ENCODE data around the gene ANXA2. TPM values are rescaled to one million over a fixed set of nuclear protein-coding genes. Genes with fewer than 3 reads are reported as not detected.
A peak's percentile ranks its signal among the peaks of the same experiment; 100 is the strongest.

The ANXA2 gene
- polyA plus RNA-seq, 1 donor, result 650 TPM

DNA sequence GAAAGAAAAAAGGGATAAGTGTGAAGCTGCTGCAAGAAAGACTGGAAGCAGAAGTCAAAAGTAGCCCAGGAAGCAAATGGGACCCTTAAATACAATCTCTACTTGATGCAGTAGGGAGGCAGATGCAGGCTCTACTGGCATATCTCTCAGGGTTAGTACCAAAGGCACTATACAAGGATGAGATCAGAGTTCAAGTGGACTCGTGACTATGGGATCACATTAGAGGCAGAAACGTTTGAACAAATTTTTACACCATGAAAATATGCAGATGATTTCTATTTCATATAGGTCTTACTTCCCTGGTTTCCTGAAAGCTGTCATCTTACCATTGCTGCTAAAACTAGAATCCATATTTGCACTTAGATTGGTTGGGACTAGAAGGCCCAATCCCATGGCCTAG is 27.7 kb upstream of the ANXA2 start:
- Histone ChIP-seq H3K4me1 (ENCODE audit: control insufficient read depth, insufficient read depth, low read length) (peaks cover 6% of the 10 kb centered on the region), H3K4me3 (ENCODE audit: low read length) (no peak overlapping the region), H3K36me3 (ENCODE audit: control insufficient read depth, insufficient read depth, low read length) (peaks cover 17% of the 10 kb centered on the region), H3K27ac (ENCODE audit: low read length) (peak overlapping the region; percentile 19), H3K9me3 (ENCODE audit: control insufficient read depth, low read depth, low read length) (no peaks in the 10 kb centered on the region), H3K27me3 (ENCODE audit: control insufficient read depth, insufficient read depth, low read length) (no peaks in the 10 kb centered on the region)
- WGBS (ENCODE audit: insufficient coverage, low lambda C conversion rate), result no CpG with 5 or more reads among the region's 2 CpGs
- peak in 1 of 2 donors; percentile 71 for DNase-seq

DNA sequence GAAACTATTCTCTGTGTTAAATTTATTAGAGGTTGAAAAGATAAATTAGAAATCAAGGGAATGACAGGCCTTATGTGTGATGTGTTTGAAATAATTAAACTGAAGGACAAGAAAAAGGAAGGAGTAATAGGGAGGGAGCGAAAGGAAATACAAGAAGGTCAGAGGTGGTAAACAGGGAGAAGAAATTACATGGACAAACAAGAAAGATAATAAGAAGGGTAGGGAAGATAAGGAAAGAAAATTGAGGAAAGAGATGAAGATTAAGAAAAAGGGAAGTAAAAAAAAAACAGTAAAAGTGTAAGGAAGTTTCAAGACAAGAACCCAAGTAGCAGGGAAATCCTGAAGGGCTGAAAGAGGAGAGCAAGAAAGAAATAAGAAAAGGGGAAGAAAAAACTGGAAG is 26.2 kb upstream of the ANXA2 start:
- no peaks in the 10 kb centered on the region for H3K27me3 ChIP-seq (ENCODE audit: control insufficient read depth, insufficient read depth, low read length)
- no peak overlapping the region for H3K4me3 ChIP-seq (ENCODE audit: low read length)
- no peak for DNase-seq
- peak overlapping the region; percentile 25 for H3K27ac ChIP-seq (ENCODE audit: low read length)
- no peaks in the 10 kb centered on the region for H3K9me3 ChIP-seq (ENCODE audit: control insufficient read depth, low read depth, low read length)
- peaks cover 10% of the 10 kb centered on the region for H3K4me1 ChIP-seq (ENCODE audit: control insufficient read depth, insufficient read depth, low read length)
- WGBS (ENCODE audit: insufficient coverage, low lambda C conversion rate), result 93% methylated on average over 1 of the region's 1 CpG
- peaks cover 17% of the 10 kb centered on the region for H3K36me3 ChIP-seq (ENCODE audit: control insufficient read depth, insufficient read depth, low read length)

DNA sequence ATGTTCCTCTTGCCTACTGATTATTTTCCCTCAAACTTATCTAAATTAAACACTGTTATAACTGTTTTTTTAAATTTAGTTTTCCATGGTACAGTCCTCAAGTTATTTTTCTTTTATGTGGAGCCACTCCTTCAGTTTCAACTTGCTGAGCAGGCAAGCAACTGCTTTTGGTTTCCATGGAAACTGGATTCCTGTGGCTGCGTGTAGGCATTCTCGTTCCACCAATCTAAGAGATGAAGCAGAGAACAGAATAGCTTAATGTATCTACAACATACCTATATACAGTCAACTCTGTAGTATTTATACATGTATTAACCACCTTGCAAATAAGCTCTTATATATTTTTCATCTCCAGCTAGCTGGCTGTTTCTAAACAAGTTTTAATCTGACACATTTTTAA is 25.8 kb upstream of the ANXA2 start:
- Histone ChIP-seq H3K27ac (ENCODE audit: low read length) (peak overlapping the region; percentile 25), H3K27me3 (ENCODE audit: control insufficient read depth, insufficient read depth, low read length) (no peaks in the 10 kb centered on the region), H3K4me1 (ENCODE audit: control insufficient read depth, insufficient read depth, low read length) (peaks cover 10% of the 10 kb centered on the region), H3K4me3 (ENCODE audit: low read length) (no peak overlapping the region), H3K36me3 (ENCODE audit: control insufficient read depth, insufficient read depth, low read length) (peaks cover 17% of the 10 kb centered on the region), H3K9me3 (ENCODE audit: control insufficient read depth, low read depth, low read length) (no peaks in the 10 kb centered on the region)
- DNase-seq, result peak; percentile 39 to 72
- WGBS (ENCODE audit: insufficient coverage, low lambda C conversion rate), result no CpG with 5 or more reads among the region's 2 CpGs

DNA sequence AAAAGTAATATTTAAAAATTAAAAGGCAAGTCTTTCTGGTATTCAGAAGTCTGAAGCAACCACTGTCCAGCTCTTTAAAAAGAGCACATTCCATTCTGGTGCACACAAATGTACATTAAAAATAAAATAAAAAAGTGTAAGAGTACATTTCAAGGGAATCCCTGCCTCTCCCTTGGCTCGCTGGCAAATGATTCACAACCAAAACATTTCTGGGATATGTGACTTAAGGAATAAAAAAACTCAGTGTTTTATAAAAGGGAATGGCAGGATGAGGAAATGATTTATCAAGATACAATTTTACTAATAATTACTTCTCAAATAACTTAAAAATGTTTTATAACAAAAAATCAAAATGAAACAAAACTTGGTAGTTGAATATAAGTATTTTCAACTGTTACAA is 23.8 kb upstream of the ANXA2 start:
- 78% methylated on average over 1 of the region's 1 CpG for WGBS (ENCODE audit: insufficient coverage, low lambda C conversion rate)
- H3K4me3 ChIP-seq (ENCODE audit: low read length), result no peak overlapping the region
- H3K27me3 ChIP-seq (ENCODE audit: control insufficient read depth, insufficient read depth, low read length), result no peaks in the 10 kb centered on the region
- H3K36me3 ChIP-seq (ENCODE audit: control insufficient read depth, insufficient read depth, low read length), result peaks cover 10% of the 10 kb centered on the region
- no peak for DNase-seq
- H3K4me1 ChIP-seq (ENCODE audit: control insufficient read depth, insufficient read depth, low read length), result peaks cover 10% of the 10 kb centered on the region
- no peak overlapping the region for H3K27ac ChIP-seq (ENCODE audit: low read length)
- H3K9me3 ChIP-seq (ENCODE audit: control insufficient read depth, low read depth, low read length), result no peaks in the 10 kb centered on the region

DNA sequence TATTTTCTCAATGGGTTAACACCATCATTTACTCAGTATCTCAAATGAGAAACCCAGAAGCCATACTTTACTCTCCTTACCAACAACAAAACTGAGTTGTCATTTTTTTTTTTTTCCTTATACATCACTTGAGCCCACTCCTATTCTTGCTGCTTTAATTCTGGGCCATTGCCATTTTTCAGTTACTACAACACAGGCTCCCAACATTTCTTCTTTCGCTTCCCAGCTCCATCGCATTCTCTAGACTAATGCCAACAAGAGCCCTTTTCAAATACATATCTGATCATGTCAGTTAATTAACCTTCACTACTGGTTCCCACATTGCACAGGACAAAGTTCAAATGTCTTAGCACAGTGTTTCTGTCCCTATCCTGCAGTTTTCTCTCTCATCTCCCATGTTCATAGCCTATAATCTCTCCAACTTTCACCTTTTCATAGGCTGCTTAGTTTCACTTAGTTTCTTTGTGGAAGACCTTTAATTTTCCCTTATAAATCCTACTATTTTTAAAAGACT is 22.5 kb upstream of the ANXA2 start:
- Histone ChIP-seq H3K27ac (ENCODE audit: low read length) (peak overlapping the region; percentile 13), H3K36me3 (ENCODE audit: control insufficient read depth, insufficient read depth, low read length) (peaks cover 8% of the 10 kb centered on the region), H3K4me3 (ENCODE audit: low read length) (no peak overlapping the region), H3K27me3 (ENCODE audit: control insufficient read depth, insufficient read depth, low read length) (no peaks in the 10 kb centered on the region), H3K4me1 (ENCODE audit: control insufficient read depth, insufficient read depth, low read length) (peaks cover 10% of the 10 kb centered on the region), H3K9me3 (ENCODE audit: control insufficient read depth, low read depth, low read length) (no peaks in the 10 kb centered on the region)
- 17% methylated on average over 2 of the region's 2 CpGs for WGBS (ENCODE audit: insufficient coverage, low lambda C conversion rate)
- peak; percentile 59 to 77 for DNase-seq

DNA sequence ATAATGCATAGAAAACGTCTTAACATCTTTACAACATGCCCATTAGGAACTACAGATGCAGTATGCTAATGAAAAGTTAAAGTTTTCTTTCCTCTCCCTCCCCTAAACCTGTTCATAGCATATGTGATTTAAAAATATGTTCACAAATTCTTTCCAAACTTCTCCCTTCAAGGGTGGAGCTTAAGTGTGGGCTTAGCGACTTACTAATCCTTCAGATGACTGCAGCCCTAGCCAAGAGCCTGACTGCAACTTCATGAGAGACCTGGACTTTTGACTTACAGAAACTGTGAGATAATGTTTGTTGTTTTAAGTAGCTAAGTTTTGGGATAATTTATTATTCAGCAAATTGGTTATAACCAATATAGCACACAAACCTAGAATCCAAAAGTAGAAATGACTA is 22.0 kb upstream of the ANXA2 start:
- Histone ChIP-seq H3K27me3 (ENCODE audit: control insufficient read depth, insufficient read depth, low read length) (no peaks in the 10 kb centered on the region), H3K36me3 (ENCODE audit: control insufficient read depth, insufficient read depth, low read length) (peaks cover 8% of the 10 kb centered on the region), H3K4me3 (ENCODE audit: low read length) (no peak overlapping the region), H3K4me1 (ENCODE audit: control insufficient read depth, insufficient read depth, low read length) (peaks cover 10% of the 10 kb centered on the region), H3K9me3 (ENCODE audit: control insufficient read depth, low read depth, low read length) (no peaks in the 10 kb centered on the region), H3K27ac (ENCODE audit: low read length) (peak overlapping the region; percentile 13)
- WGBS (ENCODE audit: insufficient coverage, low lambda C conversion rate), result 100% methylated on average over 1 of the region's 2 CpGs
- peak in 1 of 2 donors; percentile 49 for DNase-seq

DNA sequence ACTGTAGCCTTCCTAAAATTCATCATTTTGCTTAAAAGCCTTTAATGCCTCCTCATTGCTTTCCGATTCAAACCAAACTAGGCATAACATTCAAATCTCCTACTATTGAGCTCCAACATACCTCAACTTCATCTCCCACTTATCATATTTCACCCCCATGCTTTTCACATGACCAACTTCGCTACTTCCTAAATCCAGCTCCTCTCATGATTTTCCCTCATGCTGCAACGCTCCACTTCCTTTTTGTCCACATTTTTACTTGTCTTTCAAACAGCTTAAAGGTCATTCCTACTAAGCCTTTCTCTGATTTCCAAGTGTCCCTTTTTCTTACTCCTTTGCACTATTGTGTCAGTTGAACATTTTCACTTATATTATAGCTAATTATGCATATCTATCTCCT is 20.3 kb upstream of the ANXA2 start:
- H3K4me1 ChIP-seq (ENCODE audit: control insufficient read depth, insufficient read depth, low read length), result peaks cover 3% of the 10 kb centered on the region
- no peak for DNase-seq
- H3K27me3 ChIP-seq (ENCODE audit: control insufficient read depth, insufficient read depth, low read length), result no peaks in the 10 kb centered on the region
- no peak overlapping the region for H3K27ac ChIP-seq (ENCODE audit: low read length)
- H3K4me3 ChIP-seq (ENCODE audit: low read length), result no peak overlapping the region
- WGBS (ENCODE audit: insufficient coverage, low lambda C conversion rate), result 83% methylated on average over 3 of the region's 3 CpGs
- peaks cover 8% of the 10 kb centered on the region for H3K36me3 ChIP-seq (ENCODE audit: control insufficient read depth, insufficient read depth, low read length)
- H3K9me3 ChIP-seq (ENCODE audit: control insufficient read depth, low read depth, low read length), result no peaks in the 10 kb centered on the region

DNA sequence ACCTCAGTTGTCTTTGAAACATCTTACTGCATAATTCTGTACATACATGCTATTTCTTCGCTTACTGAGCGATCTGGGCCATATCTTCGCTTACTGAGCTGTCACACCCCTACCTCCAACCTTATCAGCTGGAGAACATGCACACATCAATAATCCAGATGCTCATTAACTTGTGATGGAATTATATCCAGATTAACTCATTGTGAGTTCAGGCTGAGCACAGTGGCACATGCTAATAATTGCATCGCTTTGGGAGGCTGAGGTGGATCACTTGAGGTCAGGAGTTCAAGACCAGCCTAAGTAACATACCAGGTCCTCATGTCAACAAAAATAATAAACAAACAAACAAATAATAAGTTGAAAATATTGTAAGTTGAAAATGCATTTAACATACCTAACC is 19.3 kb upstream of the ANXA2 start:
- WGBS (ENCODE audit: insufficient coverage, low lambda C conversion rate), result no CpG with 5 or more reads among the region's 4 CpGs
- peaks cover under 1% of the 10 kb centered on the region for H3K36me3 ChIP-seq (ENCODE audit: control insufficient read depth, insufficient read depth, low read length)
- H3K4me1 ChIP-seq (ENCODE audit: control insufficient read depth, insufficient read depth, low read length), result peaks cover 3% of the 10 kb centered on the region
- no peaks in the 10 kb centered on the region for H3K27me3 ChIP-seq (ENCODE audit: control insufficient read depth, insufficient read depth, low read length)
- H3K9me3 ChIP-seq (ENCODE audit: control insufficient read depth, low read depth, low read length), result no peaks in the 10 kb centered on the region
- H3K27ac ChIP-seq (ENCODE audit: low read length), result no peak overlapping the region
- no peak for DNase-seq
- no peak overlapping the region for H3K4me3 ChIP-seq (ENCODE audit: low read length)

DNA sequence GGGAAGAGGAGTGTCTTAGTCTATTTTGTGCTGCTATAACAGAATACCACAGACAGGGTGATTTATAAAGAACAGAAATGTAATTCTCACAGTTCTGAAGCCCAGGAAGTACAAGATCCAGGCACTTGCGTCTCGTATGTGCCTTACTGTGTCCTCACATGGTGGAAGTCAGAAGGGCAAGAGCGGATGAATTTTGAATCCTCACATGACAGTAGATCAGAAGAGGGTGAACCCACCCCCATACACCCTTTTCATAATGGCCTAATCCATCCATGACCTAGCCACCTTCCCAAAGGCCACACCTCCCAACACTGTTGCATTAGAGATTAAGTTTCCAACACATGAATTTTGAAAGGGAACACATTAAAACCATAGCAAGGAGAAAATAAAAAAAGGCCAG is 18.7 kb upstream of the ANXA2 start:
- peaks cover 3% of the 10 kb centered on the region for H3K4me1 ChIP-seq (ENCODE audit: control insufficient read depth, insufficient read depth, low read length)

DNA sequence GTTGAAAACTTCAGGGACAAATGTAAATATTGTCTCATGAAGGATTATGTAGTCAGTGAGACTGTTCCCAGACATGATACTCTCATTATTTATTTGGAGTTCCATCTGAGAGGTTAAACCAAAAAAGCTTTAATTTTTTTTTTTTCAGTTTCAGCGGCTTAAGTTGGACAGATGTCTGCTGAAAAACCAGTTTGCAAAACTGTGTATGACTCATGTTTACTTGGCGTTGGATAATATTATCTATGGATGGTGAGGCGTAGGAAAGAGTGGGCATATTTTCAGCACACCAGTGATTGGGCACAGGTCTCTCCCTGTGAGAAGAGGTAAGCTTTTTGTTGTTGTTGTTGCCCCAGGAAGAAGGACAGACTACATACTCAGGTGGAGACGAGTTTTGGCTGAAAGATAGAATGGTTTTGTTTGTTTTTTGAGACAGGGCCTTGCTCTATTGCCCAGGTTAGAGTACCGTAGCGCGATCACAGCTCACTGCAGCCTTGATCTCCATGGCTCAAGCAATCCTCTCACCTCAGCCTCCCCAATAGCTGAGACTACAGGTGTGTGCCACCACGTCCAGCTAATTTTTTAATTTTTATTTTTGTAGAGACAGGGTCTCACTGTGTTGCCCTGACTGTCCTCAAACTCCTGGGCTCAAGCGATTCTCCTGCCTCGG is 16.4 kb upstream of the ANXA2 start:
- no peak overlapping the region for H3K27ac ChIP-seq (ENCODE audit: low read length)
- WGBS (ENCODE audit: insufficient coverage, low lambda C conversion rate), result 100% methylated on average over 2 of the region's 10 CpGs

More for the DNA sequence above, 18.7 kb upstream of the ANXA2 start:
- no peak for DNase-seq
- H3K4me3 ChIP-seq (ENCODE audit: low read length), result no peak overlapping the region
- no CpG with 5 or more reads among the region's 3 CpGs for WGBS (ENCODE audit: insufficient coverage, low lambda C conversion rate)
- H3K9me3 ChIP-seq (ENCODE audit: control insufficient read depth, low read depth, low read length), result no peaks in the 10 kb centered on the region
- no peak overlapping the region for H3K27ac ChIP-seq (ENCODE audit: low read length)
- H3K27me3 ChIP-seq (ENCODE audit: control insufficient read depth, insufficient read depth, low read length), result no peaks in the 10 kb centered on the region
- no peaks in the 10 kb centered on the region for H3K36me3 ChIP-seq (ENCODE audit: control insufficient read depth, insufficient read depth, low read length)

More for the DNA sequence above, 16.4 kb upstream of the ANXA2 start:
- no peaks in the 10 kb centered on the region for H3K27me3 ChIP-seq (ENCODE audit: control insufficient read depth, insufficient read depth, low read length)
- H3K9me3 ChIP-seq (ENCODE audit: control insufficient read depth, low read depth, low read length), result no peaks in the 10 kb centered on the region
- no peak overlapping the region for H3K4me3 ChIP-seq (ENCODE audit: low read length)
- DNase-seq, result no peak
- no peaks in the 10 kb centered on the region for H3K36me3 ChIP-seq (ENCODE audit: control insufficient read depth, insufficient read depth, low read length)
- no peaks in the 10 kb centered on the region for H3K4me1 ChIP-seq (ENCODE audit: control insufficient read depth, insufficient read depth, low read length)

All from large intestine (tissue), 3 donors.